Gastroesophageal sphincter (tissue), 3 donors: ENCODE measurements around the gene PRRX1.

Source experiments
- EP300 ChIP-seq: sonication (generic); formaldehyde crosslinking; IDR thresholded peaks from one replicate; pipeline ENCODE4 v1.6.1; 2017; ENCODE audit warnings: antibody characterized with exemption, mild to moderate bottlenecking
- POLR2A ChIP-seq, 2 donors: fragments of 450-650 bp; IDR thresholded peaks; one replicate each; pipeline ENCODE4 v1.6.1; 2017; ENCODE audit warnings: antibody characterized with exemption in 2 of 2, mild to moderate bottlenecking in 2 of 2, moderate library complexity in 1 of 2
- POLR2AphosphoS5 ChIP-seq: sonication (generic); formaldehyde crosslinking; IDR thresholded peaks from one replicate; pipeline ENCODE4 v1.6.1; 2017; ENCODE audit warnings: antibody characterized with exemption
- TF ChIP-seq, protein P1 (sequence below), 4 experiments: fragments of 200-600 bp in 2 of 4; fragments of 450-650 bp in 2 of 4; sonication (generic) in 1 of 4; IDR thresholded peaks; one replicate each; pipeline ENCODE4 v1.5.1; 2017 to 2019; ENCODE audit warnings: antibody characterized with exemption in 4 of 4, mild to moderate bottlenecking in 2 of 4, moderate library complexity in 2 of 4

DNA sequence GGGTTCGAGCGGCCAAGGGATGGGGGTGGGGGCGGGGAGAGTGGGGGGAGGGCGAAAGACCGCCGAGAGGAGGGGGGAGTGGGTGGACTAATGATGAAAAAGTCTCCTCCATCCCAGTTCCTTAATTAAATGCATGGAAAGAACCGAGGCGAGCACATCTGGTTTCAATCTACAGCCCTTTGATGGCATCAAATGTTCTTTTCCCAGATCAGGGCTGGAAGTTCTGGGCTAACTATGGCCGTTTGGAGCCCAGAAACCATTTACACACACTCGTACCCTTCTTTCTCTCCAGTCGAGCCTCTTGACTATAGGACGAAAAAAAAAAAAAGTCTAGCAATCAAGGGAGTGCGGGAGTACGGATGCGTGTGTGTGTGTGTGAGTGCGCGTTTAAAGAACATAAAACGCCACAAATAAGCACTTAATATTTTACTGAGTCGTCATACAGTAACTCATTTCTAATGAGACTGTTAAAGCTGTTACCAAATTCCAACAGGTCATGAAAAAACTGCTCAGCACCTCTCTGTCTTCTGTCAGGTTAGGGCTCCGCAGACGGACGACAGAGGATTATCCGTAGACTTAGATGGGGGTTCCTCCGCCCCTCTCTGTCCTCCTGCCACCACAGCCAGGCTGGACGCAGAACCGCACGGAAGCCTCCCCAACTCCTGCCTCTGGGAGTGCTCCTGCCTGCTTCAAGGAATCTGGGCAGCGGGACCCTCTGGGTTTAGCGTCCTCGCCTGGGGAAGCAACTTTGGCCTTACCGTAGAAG lies 2.1 kb upstream of the PRRX1 start:
- TF ChIP-seq, protein P1, sequence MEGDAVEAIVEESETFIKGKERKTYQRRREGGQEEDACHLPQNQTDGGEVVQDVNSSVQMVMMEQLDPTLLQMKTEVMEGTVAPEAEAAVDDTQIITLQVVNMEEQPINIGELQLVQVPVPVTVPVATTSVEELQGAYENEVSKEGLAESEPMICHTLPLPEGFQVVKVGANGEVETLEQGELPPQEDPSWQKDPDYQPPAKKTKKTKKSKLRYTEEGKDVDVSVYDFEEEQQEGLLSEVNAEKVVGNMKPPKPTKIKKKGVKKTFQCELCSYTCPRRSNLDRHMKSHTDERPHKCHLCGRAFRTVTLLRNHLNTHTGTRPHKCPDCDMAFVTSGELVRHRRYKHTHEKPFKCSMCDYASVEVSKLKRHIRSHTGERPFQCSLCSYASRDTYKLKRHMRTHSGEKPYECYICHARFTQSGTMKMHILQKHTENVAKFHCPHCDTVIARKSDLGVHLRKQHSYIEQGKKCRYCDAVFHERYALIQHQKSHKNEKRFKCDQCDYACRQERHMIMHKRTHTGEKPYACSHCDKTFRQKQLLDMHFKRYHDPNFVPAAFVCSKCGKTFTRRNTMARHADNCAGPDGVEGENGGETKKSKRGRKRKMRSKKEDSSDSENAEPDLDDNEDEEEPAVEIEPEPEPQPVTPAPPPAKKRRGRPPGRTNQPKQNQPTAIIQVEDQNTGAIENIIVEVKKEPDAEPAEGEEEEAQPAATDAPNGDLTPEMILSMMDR (IDR thresholded peaks at IDR 0.05), result no peak
- TF ChIP-seq POLR2AphosphoS5, result no peak
- no peak for TF ChIP-seq POLR2A (IDR thresholded peaks at IDR 0.05)
- no peak for TF ChIP-seq EP300
